HG03159 (cell line): Measurements from ENCODE around the gene EFNA5.
A peak's percentile ranks its signal among the peaks of the same experiment; 100 is the strongest.
"Not testable (repeated sequence)": the region's sequence is repeated elsewhere in the genome, so short reads cannot be mapped to it uniquely, and the experiment has no call there.

ENCODE experiments used
- ATAC-seq: cut with Tn5 transposase; IDR thresholded peaks from one replicate; pipeline ENCODE4 v1.9.1; 2021; ENCODE audit warnings: mild to moderate bottlenecking, moderate library complexity; ENCODE audit not compliant: unreplicated experiment

EFNA5 gene

DNA sequence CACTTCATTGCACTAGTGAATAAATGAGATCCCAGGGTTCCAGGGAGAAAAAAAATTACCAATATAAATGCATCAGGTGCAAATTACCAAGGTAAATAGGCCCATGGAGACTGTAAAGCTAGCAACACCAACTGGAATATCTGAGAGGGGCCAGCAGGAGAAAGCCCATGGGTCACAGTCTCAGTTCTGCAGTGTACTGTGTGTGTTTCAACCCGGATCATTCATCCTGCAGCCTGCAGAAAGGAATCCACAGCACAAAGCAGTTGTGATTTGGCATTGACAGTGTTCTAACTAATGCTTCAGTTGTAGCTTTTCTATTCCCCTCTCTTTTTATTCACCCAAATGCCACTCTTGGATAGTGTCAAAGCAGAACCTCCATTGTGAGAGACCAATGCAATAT, 171.0 kb downstream of the EFNA5 start:
- no peak for ATAC-seq

DNA sequence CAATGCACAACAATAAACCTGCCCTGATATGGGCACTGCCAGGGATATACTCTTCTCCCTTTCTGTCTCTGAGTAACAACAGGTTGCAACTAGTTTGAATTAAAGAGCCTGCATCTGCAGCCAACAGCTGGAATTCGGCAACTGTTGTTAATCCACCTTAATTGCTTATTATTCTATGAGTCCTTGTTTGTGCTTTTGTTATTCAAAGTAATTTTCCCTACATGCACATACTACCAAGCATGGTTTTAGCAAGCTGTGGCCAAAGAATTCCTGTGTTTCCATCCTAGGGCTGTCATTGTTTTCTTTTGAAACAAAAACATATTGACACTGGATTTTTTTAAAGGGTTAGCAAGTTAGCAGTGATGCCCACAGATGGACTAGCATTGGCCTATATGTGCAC, 171.5 kb downstream of the EFNA5 start:
- no peak for ATAC-seq

DNA sequence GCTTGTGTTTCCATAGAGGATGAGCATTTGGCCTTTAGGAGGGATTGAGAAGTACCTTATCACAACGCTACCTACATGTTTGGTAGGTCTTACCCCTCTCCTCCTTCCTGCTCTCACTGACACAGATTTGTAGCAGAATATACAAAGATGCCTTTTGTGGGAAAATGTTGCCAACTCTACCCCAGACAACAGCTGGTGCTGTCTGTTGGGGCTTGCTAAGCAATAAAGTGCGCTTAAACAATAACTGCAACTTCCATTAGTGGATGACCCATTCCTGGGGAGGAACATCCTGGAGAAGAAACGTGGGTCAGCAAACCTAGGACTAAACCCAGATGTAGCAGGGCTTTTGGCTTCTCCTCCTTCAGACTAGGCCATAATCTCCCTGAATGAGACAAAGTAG, 174.3 kb downstream of the EFNA5 start:
- ATAC-seq, result no peak

GRCh38 chr5:107494129-107494528, 176.6 kb downstream of the EFNA5 start:
- not testable (repeated sequence) for ATAC-seq

DNA sequence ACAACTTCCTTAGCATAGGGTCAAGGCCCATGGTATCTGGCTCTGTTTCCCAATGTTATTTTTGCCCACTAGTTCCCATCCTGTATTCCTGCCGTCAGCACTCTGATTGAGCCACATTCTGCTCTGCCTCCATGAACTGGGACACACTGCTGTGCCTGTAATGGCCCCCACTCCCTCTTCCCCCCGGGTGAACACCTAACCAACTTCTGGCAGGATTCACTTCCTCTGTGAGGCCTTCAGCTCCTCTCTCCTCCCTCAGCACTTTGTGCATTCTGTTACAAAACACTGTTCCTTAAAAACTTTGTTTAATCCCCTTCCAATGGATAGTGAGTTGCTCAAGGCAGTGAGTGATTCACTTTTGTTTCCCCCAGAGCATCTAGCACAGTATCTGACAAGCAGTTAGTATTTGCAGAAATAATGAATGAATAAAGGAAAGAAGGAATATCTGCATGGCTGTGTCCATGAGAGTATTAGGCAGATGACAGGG, 183.6 kb downstream of the EFNA5 start:
- no peak for ATAC-seq

DNA sequence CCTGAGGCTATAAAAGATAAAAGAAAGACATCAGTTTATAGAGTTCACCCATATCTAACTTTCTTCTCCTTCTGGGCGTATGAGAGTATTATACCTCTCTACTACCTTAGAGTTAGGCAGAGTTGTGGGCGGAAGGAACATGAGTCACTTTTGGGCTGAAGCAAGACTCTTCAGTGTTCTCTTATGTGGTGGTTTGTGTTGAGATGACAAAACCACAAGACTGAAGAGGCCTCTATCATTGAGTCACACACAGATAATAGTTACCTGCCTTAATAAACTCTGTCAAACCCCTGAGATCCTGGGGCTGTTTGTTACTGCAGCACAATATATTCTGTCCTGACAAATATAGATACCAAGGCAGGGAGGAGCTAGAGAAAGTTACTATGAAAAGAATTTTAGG, 184.2 kb downstream of the EFNA5 start:
- ATAC-seq, result peak; percentile 68

DNA sequence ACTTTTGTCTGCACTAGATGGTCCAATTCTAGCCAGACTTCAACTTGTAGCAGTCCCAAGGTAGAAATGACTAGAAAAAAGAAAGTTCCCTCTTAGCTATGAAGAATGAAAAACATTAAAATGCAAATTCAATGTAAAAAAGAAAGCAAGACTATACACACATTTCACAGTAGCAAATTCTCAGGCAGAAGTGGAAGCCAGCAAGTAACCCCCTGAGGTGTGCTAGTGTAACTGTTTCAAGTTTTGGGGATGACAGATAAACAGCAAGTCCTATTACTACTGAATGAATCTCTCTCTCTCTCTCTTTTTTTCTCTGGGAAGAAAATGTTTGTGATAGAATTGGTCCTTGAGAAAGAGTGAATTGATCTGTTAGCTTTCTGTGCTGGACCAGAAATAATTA, 185.6 kb downstream of the EFNA5 start:
- peak; percentile 74 for ATAC-seq

- ATAC-seq, result no peak
Measured at GRCh38 chr5:107484281-107484680, 186.5 kb downstream of the EFNA5 start.

DNA sequence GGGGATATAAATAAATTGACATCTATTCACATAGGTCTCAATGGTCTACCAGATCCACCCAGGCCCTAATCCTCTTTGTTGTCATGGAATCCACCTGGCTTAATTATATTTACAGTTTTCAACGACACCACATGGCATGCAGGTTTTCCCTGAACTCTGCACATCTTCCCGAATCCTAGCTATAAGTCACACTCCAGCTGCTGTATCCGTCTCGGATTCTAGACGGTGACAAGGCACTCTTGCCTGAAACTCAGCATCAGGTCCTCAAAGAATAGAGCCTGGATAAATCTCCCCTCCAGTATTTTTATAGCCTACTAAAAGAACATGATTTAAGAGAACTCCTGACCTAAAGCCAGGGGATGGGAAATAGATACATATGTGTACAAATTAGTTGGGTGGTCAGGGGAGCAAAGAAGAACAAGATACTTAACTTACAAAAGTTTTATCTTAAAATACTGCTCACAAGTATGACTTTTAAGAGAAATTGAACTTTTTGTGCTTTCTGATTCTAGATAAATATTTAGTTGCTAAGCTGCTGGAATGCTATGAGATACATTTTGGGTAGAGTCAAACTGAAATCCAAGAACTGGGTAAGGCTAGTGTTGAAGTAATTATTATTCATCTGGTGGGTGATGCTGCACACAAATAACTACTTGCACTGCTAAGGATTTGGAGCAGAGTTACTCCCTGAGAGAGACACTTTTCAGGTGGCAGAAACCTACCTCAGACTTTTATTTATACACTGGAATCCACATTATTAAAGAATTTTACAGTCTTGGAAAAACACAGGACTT, 187.3 kb downstream of the EFNA5 start:
- no peak for ATAC-seq

DNA sequence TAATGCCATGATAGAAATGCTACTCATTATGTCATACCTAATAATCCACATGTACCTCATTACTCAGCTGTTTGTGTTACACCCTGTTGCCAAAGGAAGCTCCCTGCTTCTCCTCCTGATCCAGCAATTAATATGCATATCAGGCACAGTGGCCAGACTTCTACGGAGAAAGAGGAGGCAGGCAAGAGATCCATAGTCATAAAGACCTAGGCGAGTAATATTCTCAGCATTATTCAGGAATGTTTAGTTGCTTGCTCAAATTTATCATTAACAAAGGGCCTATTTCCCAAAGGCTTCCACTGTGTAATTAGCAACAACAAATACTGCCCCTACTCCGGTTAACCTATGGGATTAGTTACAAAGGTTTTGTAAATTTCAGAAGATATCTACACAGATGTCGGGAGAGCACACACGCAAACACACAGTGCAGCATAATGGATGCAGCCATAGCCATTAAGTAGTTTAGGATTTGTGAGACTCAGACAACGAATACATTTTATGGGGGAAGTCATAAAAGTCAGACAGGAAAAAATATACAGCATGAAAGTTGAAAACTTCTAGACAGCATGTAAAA, 192.6 kb downstream of the EFNA5 start:
- no peak for ATAC-seq

DNA sequence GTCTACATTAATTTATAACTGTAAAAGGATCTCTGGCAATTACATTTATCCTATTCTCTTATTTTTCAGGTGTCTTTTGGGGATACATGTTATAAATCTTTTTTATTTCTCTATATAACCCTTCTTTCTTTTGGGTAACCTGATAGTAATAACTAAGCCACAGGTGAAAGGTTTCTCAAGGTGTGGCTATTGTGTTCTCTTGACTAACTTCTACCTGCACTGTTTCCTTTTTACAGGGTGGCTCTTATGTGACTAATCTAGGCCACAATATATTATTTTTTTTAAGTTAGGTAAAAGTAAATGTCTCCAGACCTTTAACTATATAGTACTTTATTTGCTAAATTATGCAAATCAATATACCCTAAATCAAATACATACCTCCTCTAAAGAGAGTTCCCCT, 193.2 kb downstream of the EFNA5 start:
- no peak for ATAC-seq

DNA sequence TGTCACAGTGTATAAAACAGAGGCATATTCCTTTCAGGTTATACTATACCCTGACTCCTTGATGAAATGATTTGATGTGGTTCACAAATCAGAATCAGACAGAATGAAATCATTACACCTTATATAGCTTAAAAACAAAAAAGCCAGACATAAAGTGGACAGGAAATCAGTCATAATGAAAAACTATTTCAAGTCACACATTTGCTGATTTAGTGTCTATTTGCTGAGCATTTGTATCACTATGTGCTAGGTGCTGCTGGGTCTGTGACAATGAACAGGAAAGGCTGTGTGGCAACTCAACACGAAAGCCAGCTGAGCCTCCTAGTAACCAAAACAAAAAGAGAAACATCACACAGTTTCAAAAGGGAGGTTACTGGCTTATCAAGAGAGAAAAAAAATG, 194.0 kb downstream of the EFNA5 start:
- peak; percentile 92 for ATAC-seq

DNA sequence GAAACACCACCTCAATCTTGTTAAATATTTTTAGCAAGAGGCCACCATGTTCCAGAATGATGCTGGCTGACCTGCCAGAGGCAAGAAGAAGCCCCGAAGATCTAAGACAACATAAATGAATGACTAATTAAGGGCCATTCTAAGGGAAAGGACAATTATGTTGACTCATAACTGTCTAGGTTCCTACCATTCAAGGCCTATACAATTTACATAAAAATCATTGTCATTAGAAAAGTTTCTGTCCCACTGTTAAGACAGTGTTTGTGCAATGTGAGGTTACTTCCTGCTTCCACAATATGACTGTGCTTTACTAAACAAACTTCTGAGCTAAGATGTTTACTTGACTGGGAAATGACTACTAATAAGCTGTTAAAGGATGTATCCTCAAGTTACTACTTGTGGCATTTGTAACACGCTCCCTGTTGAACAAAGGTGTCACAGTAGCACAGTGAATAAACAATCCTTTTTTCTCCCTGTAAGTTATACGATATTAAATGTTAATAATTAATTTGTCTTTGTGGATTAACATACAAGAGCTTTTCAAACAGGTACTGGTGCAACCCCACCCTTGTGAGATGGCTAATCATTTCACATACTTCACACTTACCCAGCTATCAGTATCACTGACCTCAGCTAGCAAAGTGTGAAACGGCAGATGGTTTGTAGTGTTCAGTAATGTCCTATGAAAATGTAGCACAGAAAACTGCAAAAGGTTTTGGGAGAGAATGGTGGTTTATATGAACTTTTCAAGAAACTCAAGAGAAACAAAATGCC, 195.8 kb downstream of the EFNA5 start:
- peak; percentile 52 for ATAC-seq

- ATAC-seq, result no peak
Measured at GRCh38 chr5:107474361-107474715, 196.4 kb downstream of the EFNA5 start.

DNA sequence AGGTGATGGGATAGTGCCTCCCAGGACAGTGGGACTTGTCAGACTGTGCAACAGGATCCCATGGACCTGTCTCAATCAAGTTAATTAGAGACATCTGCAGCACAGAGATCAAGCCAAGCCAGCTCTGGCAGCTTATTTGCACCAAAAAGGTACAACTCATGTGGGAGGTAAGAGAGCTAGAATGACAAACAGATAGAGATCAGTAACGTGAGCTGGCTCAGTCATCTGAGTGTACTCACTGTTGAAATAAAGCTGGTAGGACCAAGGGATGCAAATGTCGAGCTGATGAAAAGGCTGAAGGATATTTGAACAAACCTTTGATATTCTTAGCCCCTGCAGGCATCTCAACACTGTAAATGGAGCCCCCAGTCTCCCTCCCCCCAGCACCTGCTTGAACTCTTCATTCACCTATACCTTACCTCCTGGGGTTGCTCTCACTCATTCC, 198.1 kb downstream of the EFNA5 start:
- ATAC-seq, result no peak

- ATAC-seq, result no peak
Measured at GRCh38 chr5:107470295-107470582, 200.5 kb downstream of the EFNA5 start.

DNA sequence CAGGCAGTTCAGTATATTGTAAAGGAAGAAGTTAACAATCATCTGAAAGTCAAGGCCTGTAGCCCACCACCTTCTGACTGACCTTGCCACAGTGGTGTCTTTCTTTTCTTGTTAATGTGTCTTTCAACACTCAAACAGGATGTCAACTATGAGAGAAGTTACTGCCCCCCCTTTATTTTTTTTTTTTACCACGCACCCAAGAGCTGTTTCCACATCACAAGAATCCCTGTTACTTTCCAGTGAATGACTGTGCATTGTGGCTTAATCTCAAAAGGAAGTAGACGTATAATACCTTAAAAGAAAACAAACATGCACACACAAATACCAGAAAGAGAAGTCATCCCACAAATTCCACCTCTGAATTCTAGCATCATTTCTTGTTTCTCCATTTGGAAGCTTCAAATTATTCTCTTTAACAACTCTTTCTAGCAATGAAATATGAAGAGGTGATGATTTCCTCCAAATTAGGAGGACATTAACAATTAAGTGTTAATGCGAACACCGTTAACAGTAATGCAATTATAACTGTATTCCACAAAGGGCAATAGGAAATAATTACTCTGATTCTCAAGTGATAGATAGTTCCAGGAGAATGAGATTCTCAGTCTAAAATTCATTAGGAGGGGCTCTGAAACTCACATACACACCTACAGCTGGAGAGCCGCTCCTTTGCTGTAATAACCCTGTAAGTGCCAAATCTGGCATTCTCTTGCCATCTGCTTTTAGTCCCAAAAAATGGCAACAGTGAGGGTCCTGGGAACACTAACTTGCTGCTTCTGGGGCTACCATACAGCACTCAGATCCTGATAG, 201.0 kb downstream of the EFNA5 start:
- no peak for ATAC-seq

DNA sequence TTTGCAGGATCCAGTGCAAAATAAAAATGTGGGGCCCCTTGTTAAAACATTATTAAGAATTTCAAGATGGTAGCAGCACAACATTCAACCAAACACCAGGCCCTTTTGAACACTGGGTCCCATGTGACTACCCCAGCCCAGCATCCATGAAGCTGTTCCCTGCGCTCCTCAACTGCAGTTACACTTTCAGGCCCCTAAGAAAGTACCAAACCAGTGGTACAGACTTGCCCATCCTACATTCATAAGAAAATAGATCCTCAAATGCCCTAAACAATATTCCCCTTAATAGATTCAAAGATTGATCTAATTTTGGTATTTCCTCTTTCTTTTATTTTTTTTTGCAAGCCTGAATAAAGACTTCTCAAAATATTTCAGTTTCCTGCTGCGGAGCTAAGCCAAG, 201.7 kb downstream of the EFNA5 start:
- no peak for ATAC-seq

GRCh38 chr5:107468276-107468675, 202.5 kb downstream of the EFNA5 start:
- ATAC-seq, result no peak

GRCh38 chr5:107467137-107467932, 203.4 kb downstream of the EFNA5 start:
- ATAC-seq, result no peak
